MCF 10A (cell line): ENCODE results near the gene GRWD1. TPM values are rescaled to one million over a fixed set of nuclear protein-coding genes. Genes with fewer than 3 reads are reported as not detected.
A peak's percentile ranks its signal among the peaks of the same experiment; 100 is the strongest.
"Not testable (repeated sequence)": the region's sequence is repeated elsewhere in the genome, so short reads cannot be mapped to it uniquely, and the experiment has no call there.

Experiments used
- BruUV-seq: library from RNA; stranded (reverse); fragments of 400-500 nt; replicated peaks from 2 replicates; lab custom pipeline; 2021; lab: Mats Ljungman, UMichigan
- CTCF ChIA-PET: fragments of 300-600 bp; sonication (Branson Sonifier 250); formaldehyde crosslinking; extraction: SDS; loops from one replicate; lab custom pipeline; 2021; ENCODE audit warnings: antibody characterized with exemption, inconsistent platforms; lab: Yijun Ruan, JAX
- POLR2A ChIA-PET: fragments of 300-600, 350-650 bp; sonication (Branson Sonifier 250); formaldehyde crosslinking; extraction: SDS; loops from one replicate; lab custom pipeline; 2020; ENCODE audit warnings: antibody characterized with exemption, inconsistent platforms; lab: Yijun Ruan, JAX
- DNase-seq: peaks from one replicate; pipeline ENCODE4 v3.0.0-alpha.2; 2018; ENCODE audit not compliant: unreplicated experiment
- H3K27ac Mint-ChIP-seq: one replicate; pipeline ENCODE4 v1.8.0; 2022; ENCODE audit warnings: mild to moderate bottlenecking, low read depth, mixed read lengths; ENCODE audit not compliant: unreplicated experiment
- H3K27me3 Mint-ChIP-seq: one replicate; pipeline ENCODE4 v1.8.0; 2022; ENCODE audit warnings: mixed read lengths; ENCODE audit not compliant: insufficient read depth, unreplicated experiment
- H3K36me3 Mint-ChIP-seq: one replicate; pipeline ENCODE4 v1.8.0; 2022; ENCODE audit warnings: mild to moderate bottlenecking, moderate library complexity, mixed read lengths; ENCODE audit not compliant: insufficient read depth, unreplicated experiment
- H3K4me1 Mint-ChIP-seq: one replicate; pipeline ENCODE4 v1.8.0; 2022; ENCODE audit warnings: mixed read lengths; ENCODE audit not compliant: insufficient read depth, unreplicated experiment
- H3K4me3 Mint-ChIP-seq: one replicate; pipeline ENCODE4 v1.8.0; 2022; ENCODE audit warnings: mild to moderate bottlenecking, moderate library complexity, mixed read lengths; ENCODE audit not compliant: unreplicated experiment
- H3K9me3 Mint-ChIP-seq: one replicate; pipeline ENCODE4 v1.8.0; 2022; ENCODE audit warnings: mixed read lengths; ENCODE audit not compliant: unreplicated experiment
- CTCF ChIP-seq: fragments of 200-600 bp; IDR thresholded peaks from one replicate; pipeline ENCODE4 v1.8.0; 2022; ENCODE audit warnings: antibody characterized with exemption, mild to moderate bottlenecking; ENCODE audit not compliant: unreplicated experiment
- intact Hi-C: fragments of 100-400 bp; cut with micrococcal nuclease; formaldehyde crosslinking; loops from 2 replicates; pipeline ENCODE4 v1.14.1; 2022
- total RNA-seq: library from RNA; stranded (reverse); gene quantifications from 2 replicates; pipeline ENCODE4 v1.2.3, GENCODE V29; 2022

The GRWD1 gene
- total RNA-seq, 1 experiment from 2014 or later, result 55.8 TPM

- Mint-ChIP-seq H3K27ac (peak overlapping the region; percentile 83), H3K4me3 (peak overlapping the region; percentile 49)
Observed at GRCh38 chr19:48487948-48488347, 42.2 kb downstream of the GRWD1 start.

GRCh38 chr19:48488478-48488877 lies 42.7 kb downstream of the GRWD1 start:
- not testable (repeated sequence) for BruUV-seq, H3K27me3 Mint-ChIP-seq, DNase-seq, H3K4me3 Mint-ChIP-seq, H3K9me3 Mint-ChIP-seq
- intact Hi-C loops, result loop anchor here (1.0 to 5.0 kb wide), 2 partner anchors 19 to 96 kb away; partner anchors contain the start of genes CYTH2, GRIN2D and KDELR1
- H3K36me3 Mint-ChIP-seq, result peaks cover 23% of the 10 kb centered on the region
- peak overlapping the region; percentile 83 for H3K27ac Mint-ChIP-seq
- ChIA-PET POLR2A (interaction anchor here (0.8 to 3.6 kb wide), 8 partner anchors 19 to 154 kb away, joined by 3 to 22 read pairs (median 6); partner anchors contain the start of gene GRWD1), CTCF (interaction anchor here (0.7 to 4.9 kb wide), 11 partner anchors 12 to 721 kb away, joined by 3 to 41 read pairs (median 6); partner anchors contain the start of gene KDELR1)
- H3K4me1 Mint-ChIP-seq, result peaks cover 48% of the 10 kb centered on the region

More at GRCh38 chr19:48487948-48488347, 42.2 kb downstream of the GRWD1 start:
- Mint-ChIP-seq H3K27me3 (no peaks in the 10 kb centered on the region), H3K36me3 (peaks cover 24% of the 10 kb centered on the region), H3K9me3 (no peaks in the 10 kb centered on the region), H3K4me1 (peaks cover 48% of the 10 kb centered on the region)
- no peak for TF ChIP-seq CTCF
- peak; percentile 97 for DNase-seq
- POLR2A ChIA-PET, result interaction anchor here (0.6 to 3.6 kb wide), 20 partner anchors 8 to 155 kb away, joined by 3 to 22 read pairs (median 6); partner anchors contain the start of genes GRIN2D, GRWD1, KCNJ14 and KDELR1
- intact Hi-C loops, result loop anchor here (1.0 to 5.0 kb wide), 2 partner anchors 19 to 96 kb away; partner anchors contain the start of genes CYTH2, GRIN2D and KDELR1
- CTCF ChIA-PET, result interaction anchor here (0.7 to 4.9 kb wide), 7 partner anchors 12 to 721 kb away, joined by 3 to 41 read pairs (median 6); no protein-coding TSS in a partner anchor
- no TSS peak for BruUV-seq

- BruUV-seq, result no TSS peak
- H3K4me3 Mint-ChIP-seq, result no peak overlapping the region
- H3K27me3 Mint-ChIP-seq, result no peaks in the 10 kb centered on the region
- no peak overlapping the region for H3K27ac Mint-ChIP-seq
- H3K9me3 Mint-ChIP-seq, result no peaks in the 10 kb centered on the region
- ChIA-PET POLR2A (interaction anchor here (0.5 to 3.6 kb wide), 11 partner anchors 10 to 181 kb away, joined by 3 to 22 read pairs (median 4); partner anchors contain the start of genes GRWD1, RPL18 and SPHK2), CTCF (interaction anchor here (0.5 to 4.9 kb wide), 35 partner anchors 10 to 319 kb away, joined by 3 to 41 read pairs (median 5); partner anchors contain the start of gene KDELR1)
- intact Hi-C loops, result loop anchor here (1.0 to 5.0 kb wide), 2 partner anchors 95 to 97 kb away; partner anchors contain the start of genes GRIN2D and KDELR1
- peak; percentile 79 for DNase-seq
- H3K36me3 Mint-ChIP-seq, result peaks cover 17% of the 10 kb centered on the region
- peaks cover 40% of the 10 kb centered on the region for H3K4me1 Mint-ChIP-seq
- peak; percentile 92 for TF ChIP-seq CTCF
Observed at GRCh38 chr19:48489608-48490216, 43.9 kb downstream of the GRWD1 start.

GRCh38 chr19:48490981-48491792 lies 45.4 kb downstream of the GRWD1 start:
- Mint-ChIP-seq H3K36me3 (peaks cover 22% of the 10 kb centered on the region), H3K27ac (no peak overlapping the region)

More at GRCh38 chr19:48490981-48491792, 45.4 kb downstream of the GRWD1 start:
- peak; percentile 54 for DNase-seq
- ChIA-PET CTCF (interaction anchor here (1.0 to 4.9 kb wide), 5 partner anchors 18 to 97 kb away, joined by 5 to 41 read pairs (median 7); no protein-coding TSS in a partner anchor), POLR2A (no interaction called here)
- Mint-ChIP-seq H3K4me1 (peaks cover 33% of the 10 kb centered on the region), H3K9me3 (no peaks in the 10 kb centered on the region), H3K4me3 (peak overlapping the region; percentile 29), H3K27me3 (no peaks in the 10 kb centered on the region)
- no peak for TF ChIP-seq CTCF
- intact Hi-C loops, result no loop called here
- no TSS peak for BruUV-seq
